ENCODE data around the gene FZR1. TPM values are rescaled to one million over a fixed set of nuclear protein-coding genes. Genes with fewer than 3 reads are reported as not detected.

Gene FZR1
- total and polyA plus RNA-seq, 2 of the 13 experiments (the other 11 are each of a cell fraction or from before 2014, with no cell fraction given): 29.0 to 30.8 TPM

GRCh38 chr19:3497757-3498520, 8.2 kb upstream of the FZR1 start (continued):
- TF ChIP-seq ZNF660 (CRISPR knock-in tag; IDR thresholded peaks at IDR 0.05; ENCODE audit: borderline replicate concordance, low read depth): no peak
- TF ChIP-seq SETDB1 (CRISPR knock-in tag; IDR thresholded peaks at IDR 0.05; ENCODE audit: borderline replicate concordance): no peak
- no peak for TF ChIP-seq MED13 (CRISPR knock-in tag; IDR thresholded peaks at IDR 0.05)
- no peak for TF ChIP-seq ZNF674 (CRISPR knock-in tag; IDR thresholded peaks at IDR 0.05; ENCODE audit: low read depth)
- no peak for TF ChIP-seq EHMT2 (IDR thresholded peaks at IDR 0.05; ENCODE audit: borderline replicate concordance, low read depth, low read length)
- TF ChIP-seq PHF8 (CRISPR knock-in tag; IDR thresholded peaks at IDR 0.05): peak; percentile 26; the same call in 1 of the 2 replicates
- no peak for TF ChIP-seq ZNF513 (CRISPR knock-in tag; conservative IDR thresholded peaks at IDR 0.05)

- Histone ChIP-seq H3K9ac (ENCODE audit: insufficient read depth, low read depth, low read length) (peak overlapping the region; percentile 98), H3K4me3 (replicated peaks in 1 of 3; ENCODE audit: insufficient read depth in 1 of 3, low read depth in 2 of 3, low read length in 3 of 3) (peak overlapping the region; percentile 82 to 97 (median 89)), H2AFZ (ENCODE audit: low read length) (no peak overlapping the region), H3K27me3 (ENCODE audit: control insufficient read depth in 1 of 2, insufficient read depth in 2 of 2, low read length in 2 of 2) (no peaks in the 10 kb centered on the region; a peak in 2 of 5 replicates), H3K79me2 (ENCODE audit: insufficient read depth, low read length) (peaks cover 27% of the 10 kb centered on the region), H3K4me1 (ENCODE audit: insufficient read depth, low read length) (peaks cover 62% of the 10 kb centered on the region), H3K36me3 (replicated peaks in 1 of 2; ENCODE audit: control insufficient read depth in 1 of 2, insufficient read depth in 2 of 2, low read length in 2 of 2) (peaks cover 5 to 25% of the 10 kb centered on the region in 2 experiments; a peak in 3 of 5 replicates), H3K9me3 (ENCODE audit: low read length) (no peaks in the 10 kb centered on the region), H3K27ac (ENCODE audit: extremely low read length, insufficient read depth, low read length) (peak overlapping the region; percentile 97), H4K20me1 (ENCODE audit: insufficient read depth, low read length) (no peaks in the 10 kb centered on the region), H3K4me2 (ENCODE audit: low read depth, low read length) (peak overlapping the region; percentile 91)
- DNase-seq (ENCODE audit: low spot score) (no peak), FAIRE-seq (no peak), ATAC-seq (peak; percentile 42)
- in situ Hi-C loops (cut with HindIII; ENCODE audit: extremely low pct_ligation_motif_present, low pct_unique_long_range_greater_than_20kb) (no loop called here), intact Hi-C loops (cut with micrococcal nuclease; ENCODE audit: unreplicated experiment) (no loop called here)
- POLR2A ChIA-PET: interaction anchor here (2.2 kb wide), 1 partner anchor 20 kb away, joined by 24 read pairs; the partner anchor contains the start of gene SMIM24
- TSS peak; percentile 79 for BruUV-seq (replicated peaks)
- 24% methylated on average over 17 of the region's 18 CpGs for WGBS (ENCODE audit: low lambda C conversion rate)
- CTCF ChIA-PET (ENCODE audit: low intra/inter-chr PET ratio, low total read pairs): no interaction called here
- TF ChIP-seq MLX (CRISPR knock-in tag; IDR thresholded peaks at IDR 0.05) (no peak), GABPB1 (CRISPR knock-in tag; IDR thresholded peaks at IDR 0.05) (no peak), ZNF20 (CRISPR knock-in tag; IDR thresholded peaks at IDR 0.05) (peak; percentile 46; the same call in 1 of the 2 replicates), MTERF4 (CRISPR knock-in tag; IDR thresholded peaks at IDR 0.05) (no peak; the same call in 1 of the 2 replicates), ZMYM3 (CRISPR knock-in tag; IDR thresholded peaks at IDR 0.05) (peak; percentile 89), SOX13 (IDR thresholded peaks at IDR 0.05) (no peak), SOX13 (CRISPR knock-in tag; conservative IDR thresholded peaks at IDR 0.05 in 1 of 2, IDR thresholded peaks at IDR 0.05 in 1 of 2) (no peak), FOXK2 (IDR thresholded peaks at IDR 0.05) (no peak), ZNF432 (CRISPR knock-in tag; IDR thresholded peaks at IDR 0.05; ENCODE audit: borderline replicate concordance) (no peak)
These were observed 6.2 kb upstream of the FZR1 start for GRCh38 chr19:3499738-3500428.

Data from HepG2 (cell line).